Gastroesophageal sphincter (tissue), 3 donors: ENCODE measurements around the gene DGLUCY.

Source experiments
- CTCF ChIP-seq, 4 experiments: fragments of 200-600 bp in 2 of 4; fragments of 450-650 bp in 2 of 4; sonication (generic) in 1 of 4; IDR thresholded peaks; one replicate each; pipeline ENCODE4 v1.5.1; 2017 to 2019; ENCODE audit warnings: antibody characterized with exemption in 4 of 4, mild to moderate bottlenecking in 2 of 4, moderate library complexity in 2 of 4
- EP300 ChIP-seq: sonication (generic); formaldehyde crosslinking; IDR thresholded peaks from one replicate; pipeline ENCODE4 v1.6.1; 2017; ENCODE audit warnings: antibody characterized with exemption, mild to moderate bottlenecking
- POLR2A ChIP-seq, 2 donors: fragments of 450-650 bp; IDR thresholded peaks; one replicate each; pipeline ENCODE4 v1.6.1; 2017; ENCODE audit warnings: antibody characterized with exemption in 2 of 2, mild to moderate bottlenecking in 2 of 2, moderate library complexity in 1 of 2

- TF ChIP-seq CTCF (IDR thresholded peaks at IDR 0.05) (no peak), EP300 (no peak), POLR2A (IDR thresholded peaks at IDR 0.05) (no peak)
These were observed 154.1 kb downstream of the DGLUCY start for GRCh38 chr14:91267965-91268437.
